HG02973 (cell line): ENCODE data around the gene DERL3.

Experiments
- ATAC-seq: cut with Tn5 transposase; IDR thresholded peaks from one replicate; pipeline ENCODE4 v1.9.1; 2021; ENCODE audit warnings: moderate library complexity; ENCODE audit not compliant: unreplicated experiment

The DERL3 gene

DNA sequence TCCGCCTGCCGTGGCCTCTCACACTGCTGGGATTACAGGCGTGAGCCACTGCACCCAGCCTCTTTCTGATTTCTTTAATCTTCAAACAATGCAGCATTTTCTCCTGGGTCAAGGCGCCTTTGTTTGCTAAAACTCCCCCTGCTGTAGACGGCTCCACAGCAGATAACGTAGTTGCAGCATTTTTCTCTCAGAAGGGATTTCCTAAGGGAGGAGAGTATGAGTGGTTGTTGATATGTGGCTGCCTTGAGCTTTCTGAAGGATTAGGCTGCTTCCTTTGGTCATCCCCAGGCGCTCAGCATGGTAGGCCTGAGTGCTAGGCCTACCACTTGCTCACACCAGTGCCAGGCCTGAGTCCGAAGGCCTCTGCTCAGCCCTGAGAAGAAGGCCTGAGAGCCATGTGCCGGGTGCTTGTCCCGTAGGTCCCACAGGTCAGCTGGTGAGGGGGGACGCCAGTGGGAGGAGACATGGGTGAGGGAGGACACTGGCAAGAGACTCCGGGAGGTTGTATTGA lies 34.0 kb downstream of the DERL3 start:
- ATAC-seq = no peak

DNA sequence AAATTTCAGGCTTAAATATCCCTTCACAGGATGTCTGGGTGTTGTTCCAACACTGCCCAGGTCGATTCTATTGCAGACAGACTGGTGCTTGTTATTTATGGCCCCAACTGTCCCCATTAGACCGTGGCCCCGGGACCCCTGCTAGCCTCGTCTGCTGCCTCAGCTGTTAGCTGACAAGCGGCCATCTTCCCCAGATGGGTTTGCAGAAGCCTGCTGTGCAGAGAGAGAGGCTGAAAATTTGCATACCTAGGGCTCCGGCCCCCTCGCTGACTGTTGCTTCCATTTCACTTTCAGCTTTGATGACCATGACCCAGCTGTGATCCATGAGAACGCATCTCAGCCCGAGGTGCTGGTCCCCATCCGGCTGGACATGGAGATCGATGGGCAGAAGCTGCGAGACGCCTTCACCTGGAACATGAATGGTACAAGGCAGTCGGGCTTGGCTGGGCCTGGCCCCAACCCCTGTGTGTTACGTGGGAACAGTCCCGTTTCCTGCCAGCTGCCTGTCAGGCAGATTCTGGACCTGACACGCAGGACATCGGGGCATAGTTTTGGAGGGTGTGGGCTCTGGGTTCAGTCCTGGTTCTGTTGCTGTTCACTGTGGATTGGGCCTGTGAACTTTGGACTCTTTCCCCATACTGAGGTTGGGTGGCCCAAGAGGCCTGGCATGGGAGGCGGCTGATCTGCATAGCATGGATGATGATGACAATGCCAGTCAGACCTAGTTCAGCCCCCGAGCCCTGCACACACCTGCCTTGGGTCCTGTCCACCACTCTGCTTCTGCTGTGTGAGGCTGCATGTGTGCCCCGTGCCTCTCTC lies 35.6 kb downstream of the DERL3 start:
- no peak for ATAC-seq

DNA sequence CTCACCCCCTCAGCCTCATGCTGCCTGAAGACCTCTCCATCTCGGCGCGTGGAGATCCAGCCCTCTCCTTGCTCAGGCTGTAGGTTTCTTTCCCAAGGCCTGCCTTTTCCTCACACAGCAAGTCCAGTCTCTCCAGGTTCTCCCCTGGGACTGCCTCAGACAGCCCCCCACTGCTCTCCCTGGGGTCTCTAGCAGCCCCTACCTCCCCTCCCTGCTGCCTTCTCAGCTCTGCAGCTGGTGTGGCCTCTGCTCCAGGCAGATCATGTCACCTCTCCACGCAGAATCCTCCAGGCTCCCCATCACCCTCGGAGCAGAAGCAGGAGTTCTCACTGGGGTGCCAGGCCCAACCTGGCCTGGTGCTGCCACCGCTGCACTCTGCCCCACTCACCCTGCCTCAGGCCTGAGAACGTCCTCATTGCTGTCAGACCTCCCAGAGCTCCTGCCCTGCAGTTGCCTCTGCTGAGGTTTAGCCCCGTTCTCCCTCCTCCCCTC lies 36.9 kb downstream of the DERL3 start:
- ATAC-seq = no peak

- ATAC-seq = no peak
Measured at GRCh38 chr22:23801238-23801821, 37.5 kb downstream of the DERL3 start.

DNA sequence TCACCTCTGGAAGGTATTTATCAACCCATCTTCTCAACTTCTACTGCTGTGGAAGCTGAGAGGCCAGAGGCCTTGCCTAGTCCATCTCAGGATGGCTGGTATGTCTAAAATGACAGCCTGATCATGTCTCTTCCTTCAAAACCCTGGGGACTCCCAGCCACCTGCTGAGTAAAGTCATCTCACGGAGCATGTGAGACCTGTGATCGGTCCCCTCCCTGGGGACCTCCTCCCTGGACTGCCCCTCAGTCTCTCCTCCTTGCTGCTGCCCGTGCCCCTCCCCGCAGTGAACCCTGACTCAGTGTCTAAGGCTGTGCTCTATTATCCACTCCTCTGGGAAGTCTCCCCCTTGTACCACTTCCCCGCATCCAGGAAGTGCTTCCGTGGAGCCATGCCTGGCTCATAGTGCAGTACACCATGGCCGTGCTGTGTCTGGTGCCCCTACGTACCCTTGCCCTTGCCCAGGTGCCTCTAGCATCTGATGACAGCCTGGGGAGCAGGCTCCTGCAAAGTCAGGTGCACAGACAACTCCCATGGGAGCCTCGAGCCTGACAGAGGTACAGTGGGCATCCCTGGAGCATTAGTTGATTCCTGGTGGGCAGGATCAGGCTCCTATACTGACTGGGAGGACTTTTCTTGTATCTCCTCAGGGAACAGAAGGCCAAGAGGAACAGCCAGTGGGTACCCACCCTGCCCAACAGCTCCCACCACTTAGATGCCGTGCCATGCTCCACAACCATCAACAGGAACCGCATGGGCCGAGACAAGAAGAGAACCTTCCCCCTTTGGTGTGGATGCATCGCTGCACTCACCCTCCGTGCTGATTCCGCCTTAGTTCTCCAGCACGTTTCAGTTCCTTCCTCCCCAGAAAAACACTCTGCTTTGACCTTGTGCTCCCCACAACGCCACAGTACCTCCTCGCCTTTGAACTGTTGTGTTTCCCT lies 38.2 kb downstream of the DERL3 start:
- no peak for ATAC-seq

DNA sequence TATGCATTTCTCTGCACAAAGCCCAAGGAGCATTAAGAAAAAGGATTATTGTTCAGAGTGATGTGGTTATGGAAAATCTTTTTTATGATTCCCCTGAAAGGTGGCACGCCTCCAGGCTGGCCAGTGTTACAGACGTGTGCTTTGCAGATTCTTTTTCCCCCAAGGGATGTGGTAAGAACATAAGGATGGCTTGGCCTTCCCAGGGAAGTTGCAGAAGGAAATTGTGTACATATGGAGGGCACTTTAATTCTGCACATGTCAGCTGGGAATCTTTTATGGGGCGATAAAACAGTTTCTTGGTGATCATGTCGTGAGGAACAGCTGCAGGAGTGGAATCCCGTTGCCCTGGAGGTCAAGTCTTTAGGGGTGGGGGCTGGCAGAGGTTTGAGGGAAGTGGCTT lies 42.3 kb downstream of the DERL3 start:
- no peak for ATAC-seq

DNA sequence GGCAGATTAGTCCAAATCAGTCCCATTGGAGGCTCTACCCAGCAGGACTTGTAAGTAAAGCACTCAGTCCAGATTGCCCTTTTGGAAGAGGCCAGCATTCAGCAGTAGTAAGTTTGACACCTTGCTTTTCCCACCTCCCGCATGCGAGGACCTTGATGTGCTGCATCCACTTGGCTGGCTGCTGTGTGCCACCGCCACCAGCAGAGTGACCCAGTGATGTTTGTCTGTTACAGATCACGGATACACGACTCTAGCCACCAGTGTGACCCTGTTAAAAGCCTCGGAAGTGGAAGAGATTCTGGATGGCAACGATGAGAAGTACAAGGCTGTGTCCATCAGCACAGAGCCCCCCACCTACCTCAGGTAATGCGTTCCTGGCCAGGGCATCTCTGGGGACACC lies 45.5 kb downstream of the DERL3 start:
- ATAC-seq = no peak

DNA sequence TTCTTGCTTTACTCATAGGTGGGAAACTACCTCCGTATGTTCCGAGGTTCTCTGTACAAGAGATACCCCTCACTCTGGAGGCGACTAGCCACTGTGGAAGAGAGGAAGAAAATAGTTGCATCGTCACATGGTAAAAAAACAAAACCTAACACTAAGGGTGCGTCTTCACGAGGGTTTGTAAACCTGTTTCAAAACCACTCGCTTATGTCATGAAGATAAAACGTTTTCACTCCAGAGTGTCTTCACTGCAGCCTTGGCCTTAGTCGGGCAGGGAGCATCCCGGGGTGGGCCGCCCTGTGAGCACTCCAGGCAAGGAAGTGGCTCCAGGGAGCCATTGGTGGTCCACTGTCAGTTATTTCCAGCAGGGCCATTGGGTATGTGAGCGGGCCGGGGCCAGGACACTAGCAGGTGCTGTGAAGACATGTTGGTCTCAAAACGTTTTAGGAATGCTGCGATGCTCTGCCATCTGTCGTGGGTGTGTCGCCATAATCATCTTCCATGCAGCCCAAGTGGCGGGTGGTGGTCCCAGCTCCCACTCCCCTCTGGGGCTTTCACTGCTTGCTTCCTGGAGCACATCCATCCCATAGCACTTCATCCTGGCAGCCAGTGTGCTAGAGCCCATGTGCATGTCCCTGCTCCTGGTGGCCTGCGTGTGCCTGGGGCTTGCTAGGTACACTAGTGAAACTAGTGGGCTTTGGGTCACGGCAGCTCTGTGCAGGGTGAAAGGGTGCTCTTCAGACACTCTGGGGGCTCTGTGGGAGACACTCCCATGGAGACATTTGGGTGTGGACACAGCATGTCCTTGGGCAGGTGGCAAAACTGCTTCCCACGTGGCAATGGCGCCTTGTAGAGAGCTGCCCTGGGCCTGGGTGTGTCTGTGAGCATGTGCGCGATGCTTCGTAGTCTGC lies 46.8 kb downstream of the DERL3 start:
- no peak for ATAC-seq

DNA sequence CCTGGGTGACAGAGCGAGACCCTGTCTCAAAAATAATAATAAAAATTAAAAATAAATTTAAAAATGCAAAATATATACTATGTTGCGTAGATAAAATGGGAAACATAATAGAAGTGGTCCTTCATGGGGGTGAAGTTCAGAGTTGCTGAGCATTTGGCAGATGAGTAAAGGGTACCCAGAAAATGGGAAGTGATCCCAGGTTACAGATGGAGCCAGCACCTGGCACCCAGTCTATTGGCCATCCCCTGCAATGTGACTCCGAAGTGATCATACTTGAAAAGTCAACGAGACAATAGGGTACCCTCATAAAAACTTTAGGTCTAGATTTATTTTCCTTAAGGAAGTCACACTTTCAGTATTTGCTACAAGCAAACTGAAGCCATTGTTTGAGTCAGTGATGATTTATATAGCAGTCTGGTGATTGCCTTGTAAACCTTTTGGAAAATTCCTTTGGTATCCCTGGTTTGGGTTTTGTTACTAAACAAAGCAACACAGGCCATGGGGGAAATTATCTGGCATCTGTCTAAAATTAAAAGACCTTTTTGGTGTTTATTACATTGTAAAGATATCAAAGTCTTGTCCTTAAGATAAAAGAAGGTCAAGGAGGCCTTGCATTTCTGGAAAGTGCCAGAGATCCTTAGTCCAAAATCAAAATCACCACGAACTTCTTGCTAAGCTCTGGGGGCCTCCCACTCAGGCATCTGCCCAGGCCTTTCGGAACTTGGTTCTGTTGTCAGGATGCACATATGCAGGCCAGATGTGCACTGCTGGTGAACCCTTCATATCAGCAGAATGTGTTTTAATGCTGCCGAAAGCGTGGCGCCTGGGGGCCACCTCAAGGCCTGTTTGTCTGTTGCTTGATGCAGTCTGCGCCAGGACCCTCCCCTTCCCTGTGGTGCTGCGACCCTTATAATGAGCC lies 47.7 kb downstream of the DERL3 start:
- ATAC-seq = no peak

DNA sequence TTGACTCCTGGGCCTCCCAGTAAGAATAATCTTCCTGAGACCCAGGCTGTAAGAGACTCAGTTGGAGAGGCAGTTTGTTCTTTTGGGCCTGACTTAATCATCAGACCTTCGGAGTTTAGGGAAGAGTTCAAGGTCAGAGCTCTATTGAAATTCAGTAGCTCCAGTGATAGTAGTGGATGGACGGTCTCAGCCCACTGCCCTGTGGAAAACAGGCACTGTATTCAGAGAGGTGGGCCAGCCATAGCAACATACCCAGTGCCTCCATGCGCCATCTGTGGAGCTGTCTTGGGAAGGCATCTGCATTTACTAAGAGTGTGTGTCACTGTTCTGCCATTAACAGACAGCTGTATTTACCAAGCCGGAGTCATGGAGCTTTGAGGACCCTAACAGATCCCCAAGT lies 49.2 kb downstream of the DERL3 start:
- no peak for ATAC-seq

GRCh38 chr22:23789121-23789520 lies 49.7 kb downstream of the DERL3 start:
- ATAC-seq = no peak

- no peak for ATAC-seq
Measured at GRCh38 chr22:23787910-23788309, 50.9 kb downstream of the DERL3 start.

GRCh38 chr22:23787600-23787896 lies 51.3 kb downstream of the DERL3 start:
- no peak for ATAC-seq

DNA sequence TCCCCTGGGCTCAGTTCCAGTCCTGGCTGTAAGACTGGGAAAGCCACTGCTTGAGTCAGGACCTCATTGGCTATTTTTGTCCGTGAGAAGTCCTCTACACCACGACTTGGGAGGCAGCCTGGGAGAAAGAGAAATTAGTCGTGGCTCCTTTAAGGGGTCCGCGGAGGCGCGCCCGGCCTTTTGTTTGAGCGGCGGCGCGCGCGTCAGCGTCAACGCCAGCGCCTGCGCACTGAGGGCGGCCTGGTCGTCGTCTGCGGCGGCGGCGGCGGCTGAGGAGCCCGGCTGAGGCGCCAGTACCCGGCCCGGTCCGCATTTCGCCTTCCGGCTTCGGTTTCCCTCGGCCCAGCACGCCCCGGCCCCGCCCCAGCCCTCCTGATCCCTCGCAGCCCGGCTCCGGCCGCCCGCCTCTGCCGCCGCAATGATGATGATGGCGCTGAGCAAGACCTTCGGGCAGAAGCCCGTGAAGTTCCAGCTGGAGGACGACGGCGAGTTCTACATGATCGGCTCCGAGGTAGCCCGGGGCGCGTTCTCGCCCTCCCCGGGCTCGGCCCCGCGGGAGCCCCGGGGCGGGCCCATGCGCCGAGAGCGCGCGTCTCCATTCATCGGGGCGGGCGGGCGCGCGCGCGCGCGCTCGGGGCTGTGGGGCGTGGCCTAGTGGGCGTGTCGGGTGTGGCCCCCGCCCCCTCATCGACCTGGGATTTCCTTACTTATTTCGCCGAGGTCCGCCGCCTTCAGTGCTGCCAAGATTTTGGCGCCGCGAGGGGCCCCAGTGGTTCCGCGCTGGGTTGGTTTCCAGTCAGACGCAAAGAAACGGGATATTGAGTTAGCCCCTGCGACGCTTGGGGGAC lies 51.8 kb downstream of the DERL3 start, which contains the start of gene SMARCB1:
TSS of gene SMARCB1 (plus strand) at position 215 of the 848 bp plus-strand sequence. CDS start at position 419, 204 bp downstream.
- ATAC-seq = peak; percentile 52

- ATAC-seq = no peak
Measured at GRCh38 chr22:23786261-23786710, 52.5 kb downstream of the DERL3 start.
